Fibroblast of skin of left biceps (primary cell): ENCODE measurements around the gene ACE.

ENCODE experiments used
- DNase-seq, 2 experiments: peaks; one replicate each; pipeline ENCODE4 v3.0.0-alpha.2; 2013; ENCODE audit warnings: low read depth in 2 of 2

ACE gene

DNA sequence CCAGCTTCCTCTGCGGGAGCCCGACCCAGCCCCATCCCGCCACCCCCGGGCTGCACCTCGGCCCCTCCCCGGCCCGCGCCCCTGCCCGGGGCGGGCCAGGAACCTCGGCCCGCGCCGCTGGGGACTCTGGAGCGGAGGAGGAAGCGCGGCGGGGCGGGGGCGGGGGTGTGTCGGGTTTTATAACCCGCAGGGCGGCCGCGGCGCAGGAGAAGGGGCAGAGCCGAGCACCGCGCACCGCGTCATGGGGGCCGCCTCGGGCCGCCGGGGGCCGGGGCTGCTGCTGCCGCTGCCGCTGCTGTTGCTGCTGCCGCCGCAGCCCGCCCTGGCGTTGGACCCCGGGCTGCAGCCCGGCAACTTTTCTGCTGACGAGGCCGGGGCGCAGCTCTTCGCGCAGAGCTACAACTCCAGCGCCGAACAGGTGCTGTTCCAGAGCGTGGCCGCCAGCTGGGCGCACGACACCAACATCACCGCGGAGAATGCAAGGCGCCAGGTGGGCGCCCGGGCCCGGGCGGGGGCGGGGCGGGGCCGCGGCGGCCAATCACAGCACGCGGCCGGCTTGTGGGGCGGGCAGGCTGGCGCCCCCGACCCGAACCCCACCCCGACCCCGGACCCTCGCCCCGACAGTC is at the start of gene ACE:
TSS of gene ACE (plus strand) at position 208 of the 626 bp plus-strand sequence. CDS start at position 242, 34 bp downstream.
- DNase-seq: no peak

DNA sequence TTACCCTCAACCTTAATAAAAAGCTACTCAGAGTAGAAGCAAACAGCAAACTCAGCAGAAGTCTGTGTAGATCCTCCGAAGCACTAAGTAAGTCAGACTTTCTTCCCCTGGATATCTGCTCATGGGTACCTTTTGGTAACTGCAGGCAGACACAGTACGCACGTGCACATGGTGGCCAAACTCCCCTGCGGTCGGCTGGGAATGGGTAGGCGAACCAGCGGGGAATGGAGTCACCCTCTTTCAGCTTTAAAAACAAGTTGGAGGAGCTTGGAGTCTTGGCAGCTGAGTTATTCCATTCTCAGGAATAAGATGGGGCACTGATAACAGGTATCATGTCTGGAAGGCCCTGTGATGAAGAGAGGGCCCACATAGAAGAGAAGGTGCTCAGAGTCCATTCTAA is 47.1 kb upstream of the ACE start:
- no peak for DNase-seq

DNA sequence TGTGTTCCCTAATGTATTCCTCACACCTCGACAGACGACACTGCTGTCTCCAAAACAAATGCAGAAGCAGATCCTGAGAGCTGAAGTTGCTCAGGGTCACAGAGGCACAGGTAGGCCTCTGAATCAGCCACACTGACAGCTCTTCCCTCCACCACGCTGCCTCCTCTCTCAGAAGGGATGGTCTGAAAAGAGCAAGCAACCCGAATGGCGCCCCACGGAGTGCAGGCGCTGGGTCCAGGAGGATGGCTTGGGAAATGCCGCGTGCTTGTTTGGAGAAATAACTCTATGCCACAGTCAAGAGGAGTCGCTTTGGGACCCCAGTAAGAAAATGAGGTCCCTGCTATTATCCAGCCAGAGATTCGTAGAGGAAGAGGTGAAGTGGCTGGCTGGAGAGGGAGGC is 46.6 kb upstream of the ACE start:
- no peak for DNase-seq

DNA sequence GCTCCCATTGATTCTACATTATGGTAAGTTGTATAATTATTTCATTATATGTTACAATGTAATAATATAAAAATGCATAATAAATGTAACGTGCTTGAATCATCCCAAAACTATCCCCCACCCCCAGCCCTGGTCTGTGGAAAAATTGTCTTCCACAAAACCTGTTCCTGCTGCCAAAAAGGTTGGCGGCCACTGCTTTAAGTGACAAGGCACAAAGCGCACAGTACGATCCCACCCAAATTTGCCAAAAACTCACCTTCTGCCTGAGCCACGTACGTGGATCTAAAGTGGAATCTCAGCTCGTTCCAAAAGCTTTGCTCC is 45.3 kb upstream of the ACE start:
- DNase-seq: no peak

DNA sequence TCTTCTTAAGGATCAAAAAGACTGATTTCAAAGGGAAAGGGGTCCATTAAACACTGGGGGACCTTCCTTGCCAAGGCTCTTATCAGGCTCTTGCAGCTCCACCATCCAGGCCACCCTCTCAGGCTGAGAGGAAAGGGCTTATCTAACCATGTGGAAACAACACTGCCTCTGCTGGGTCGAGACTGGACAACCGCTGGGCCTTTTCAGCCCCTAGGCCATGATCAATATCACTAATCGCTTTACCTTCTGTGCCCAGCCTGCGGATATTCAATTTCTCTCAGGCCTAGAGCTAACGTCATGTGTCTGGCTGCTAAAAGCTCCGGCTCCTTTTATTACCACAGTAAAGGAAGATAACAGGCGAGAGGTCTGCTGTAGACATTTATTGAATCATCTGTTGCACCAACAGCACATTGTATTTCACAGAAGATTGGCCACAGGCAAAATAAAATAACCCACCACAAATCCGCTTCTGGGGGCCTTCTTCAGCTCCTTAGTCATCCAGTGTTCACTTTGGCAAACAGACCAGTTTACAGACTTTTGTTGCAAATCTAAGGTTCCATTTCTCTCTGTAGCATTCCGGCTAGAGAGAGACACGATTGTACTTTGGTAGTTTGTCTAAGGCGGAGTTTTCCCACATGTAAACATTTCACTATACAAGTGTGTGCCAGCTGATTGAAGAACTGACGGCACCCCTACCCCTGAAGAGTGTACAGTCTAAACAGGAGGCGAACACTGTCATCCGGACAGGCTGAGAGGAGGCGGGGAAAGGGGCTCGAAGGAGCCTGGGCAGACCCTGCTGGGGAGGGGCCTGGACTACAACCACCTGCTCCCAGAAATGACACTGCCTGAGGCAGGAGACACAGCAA is 44.7 kb upstream of the ACE start:
- DNase-seq: peak; percentile 55 to 58

DNA sequence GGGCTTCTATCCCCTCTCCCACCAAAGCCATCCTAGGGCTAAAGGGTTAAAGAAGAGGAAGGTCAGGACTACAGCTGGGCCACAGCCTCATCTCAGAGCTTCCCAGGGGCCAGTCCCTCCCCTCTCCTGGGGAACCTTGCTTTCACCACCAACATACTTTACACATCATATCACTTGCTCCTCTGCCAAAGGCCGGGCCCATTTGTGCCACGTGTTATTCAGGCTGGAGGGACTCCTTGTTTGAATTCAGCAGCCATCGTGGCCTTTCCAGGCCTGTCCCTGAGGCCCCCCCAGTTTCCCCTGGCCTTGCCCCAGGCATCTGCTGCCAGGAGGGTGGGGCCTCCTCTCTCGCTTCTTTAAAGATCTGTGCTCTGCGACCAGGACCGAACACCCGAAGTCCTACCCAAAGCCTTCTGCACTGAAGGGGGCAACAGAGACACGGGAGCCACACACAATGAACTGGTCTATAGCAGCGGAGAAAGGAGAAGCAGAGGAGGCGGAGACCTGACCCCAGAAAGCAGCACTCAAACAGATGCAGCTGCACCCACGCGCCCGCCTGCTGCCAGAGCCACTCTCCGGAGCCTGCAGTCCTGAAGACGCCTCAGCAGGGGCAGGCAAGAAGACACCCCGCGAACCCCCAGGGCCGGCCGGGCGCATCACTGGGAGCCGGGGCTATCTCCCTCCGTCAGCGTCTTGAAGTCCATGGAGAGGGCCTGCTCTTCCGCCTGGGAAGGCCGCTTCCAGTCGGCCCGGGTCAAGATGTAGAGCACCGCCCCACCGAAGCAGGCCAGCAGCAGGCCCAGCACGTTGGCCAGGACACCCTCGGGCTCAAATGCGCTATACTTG is 42.9 kb upstream of the ACE start:
- DNase-seq: peak; percentile 90 to 92

DNA sequence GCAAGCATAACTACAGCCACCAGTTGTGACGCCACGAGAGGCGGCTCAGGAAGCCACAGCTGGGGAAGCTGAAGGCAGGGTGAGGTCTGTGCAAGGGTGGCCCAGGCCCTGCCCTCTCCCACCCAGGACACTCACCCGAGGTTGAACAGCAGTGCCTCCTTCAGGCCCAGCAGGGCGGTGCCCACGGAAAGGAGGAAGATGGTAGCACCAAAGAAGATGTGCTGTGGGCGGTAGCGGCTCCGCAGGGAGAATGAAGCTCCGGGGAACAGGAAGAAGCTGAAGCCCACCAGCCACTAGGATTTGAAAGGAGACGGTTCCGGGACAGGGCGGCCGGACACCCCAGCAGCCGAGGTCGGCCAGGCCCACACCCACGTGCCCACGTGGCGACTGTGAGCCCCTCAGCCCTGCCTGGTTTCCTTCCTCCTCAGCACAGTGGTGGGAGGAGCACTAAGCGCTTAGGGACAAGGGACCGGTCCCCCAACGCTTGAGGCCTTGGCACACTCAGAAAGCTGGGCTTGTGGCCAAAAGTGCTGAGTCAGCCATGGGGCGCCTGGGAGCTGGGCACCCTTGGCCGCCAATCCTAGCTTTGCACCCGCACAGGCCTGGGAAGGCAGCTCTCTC is 41.8 kb upstream of the ACE start:
- no peak for DNase-seq

DNA sequence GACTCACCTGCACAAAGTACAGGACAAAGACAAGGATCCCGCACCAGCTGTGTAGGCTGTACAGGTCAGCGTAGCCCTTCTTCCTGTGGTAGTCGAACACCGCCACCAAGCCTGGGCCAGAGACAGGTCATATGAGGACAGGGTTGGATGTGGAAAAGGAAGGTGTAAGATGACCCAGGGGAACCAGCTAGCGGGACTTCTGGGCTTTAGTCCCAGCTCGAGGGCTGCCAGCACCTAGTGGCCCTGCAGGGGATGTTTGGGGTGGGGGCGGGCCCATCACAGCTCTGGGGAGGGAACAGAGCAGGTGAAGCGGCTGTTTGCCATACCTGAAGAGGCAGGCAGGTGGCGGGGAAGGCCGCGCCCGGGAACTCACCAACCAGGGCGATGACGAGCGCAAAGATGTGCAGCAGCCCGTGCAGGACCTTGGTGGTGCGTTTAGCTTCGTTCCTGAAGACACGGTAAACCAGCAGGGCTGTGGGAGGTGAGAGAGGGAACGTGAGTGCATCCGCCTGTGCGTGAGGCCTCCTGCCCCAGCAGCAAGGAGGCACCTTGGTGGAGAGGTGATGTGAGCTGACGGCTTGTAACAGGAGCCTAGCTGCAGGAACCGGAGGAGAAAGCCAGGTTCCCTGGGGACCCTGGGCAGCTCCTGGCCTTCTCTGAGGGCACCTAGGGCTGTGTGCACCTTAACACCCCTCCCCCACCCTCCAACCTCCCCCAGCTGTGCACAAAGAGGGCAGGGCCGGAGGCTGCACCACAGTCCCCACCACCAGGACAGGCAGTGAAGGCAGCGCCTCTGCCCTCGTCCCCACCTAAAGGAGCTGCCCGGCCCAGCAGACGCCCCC is 41.0 kb upstream of the ACE start:
- no peak for DNase-seq

DNA sequence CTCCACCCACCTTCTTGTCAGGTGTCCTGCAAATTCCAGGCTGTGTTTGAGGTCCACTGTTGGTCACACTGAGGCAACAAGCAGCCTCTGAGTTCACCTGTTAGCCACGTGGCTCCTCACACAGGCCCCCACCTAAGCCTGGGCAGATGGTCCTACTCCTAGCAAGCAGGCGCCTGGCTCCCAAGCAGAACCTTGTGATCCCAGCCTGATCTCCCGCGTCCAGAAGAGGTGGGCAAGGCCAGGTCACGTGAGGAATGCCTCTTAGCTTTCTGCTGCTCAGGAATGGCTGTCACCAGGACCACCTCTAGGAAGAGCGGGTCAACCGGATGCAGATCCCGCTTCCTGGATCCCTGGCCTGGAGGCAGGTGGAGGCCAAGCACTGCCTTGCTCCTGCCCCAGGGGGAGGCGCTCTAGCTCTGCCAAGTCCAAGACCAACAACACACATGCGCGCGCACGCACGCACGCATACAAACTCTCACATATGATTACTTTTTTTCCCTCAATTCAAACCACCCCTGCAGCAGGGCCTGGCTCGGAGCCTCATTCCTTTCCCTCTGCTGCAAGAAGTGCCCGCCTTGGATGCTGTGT is 40.2 kb upstream of the ACE start:
- DNase-seq: no peak

DNA sequence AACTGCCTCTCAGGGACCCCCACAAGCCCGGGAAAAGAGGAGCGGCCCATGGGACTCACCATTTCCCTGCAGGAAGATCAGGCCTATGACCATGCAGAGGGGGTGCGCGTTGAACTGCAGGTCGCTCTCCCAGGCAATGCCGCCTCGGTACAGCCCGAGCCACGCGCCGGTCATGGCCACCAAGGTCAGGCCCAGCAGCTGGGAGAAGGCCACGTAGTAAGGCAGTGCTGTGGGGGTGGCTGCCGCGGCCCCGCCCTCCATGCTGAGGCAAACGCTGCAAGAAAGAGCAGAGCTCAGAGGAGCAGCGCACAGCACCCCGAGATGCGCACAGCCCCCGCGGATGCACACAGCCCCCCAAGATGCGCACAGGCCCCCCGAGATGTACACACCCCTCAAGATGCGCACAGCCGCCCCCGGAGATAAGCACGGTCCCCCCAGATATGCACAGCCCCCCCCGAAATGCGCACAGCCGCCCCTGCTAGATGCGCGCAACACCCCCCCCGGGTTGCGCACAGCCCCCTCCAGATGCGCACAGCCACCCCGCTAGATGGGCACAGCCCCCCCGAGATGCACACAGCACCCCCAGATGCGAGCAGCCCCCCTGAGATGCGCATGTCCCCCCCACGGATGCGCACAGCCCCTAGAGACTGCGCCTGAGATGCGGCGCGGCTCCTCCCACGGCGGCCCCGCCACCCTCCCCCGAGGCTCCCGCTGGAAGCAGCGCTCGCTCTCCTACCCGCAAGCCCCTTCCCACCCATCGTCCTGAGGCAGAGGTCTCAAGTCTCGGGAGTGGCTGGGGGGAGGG is 39.4 kb upstream of the ACE start:
- no peak for DNase-seq

DNA sequence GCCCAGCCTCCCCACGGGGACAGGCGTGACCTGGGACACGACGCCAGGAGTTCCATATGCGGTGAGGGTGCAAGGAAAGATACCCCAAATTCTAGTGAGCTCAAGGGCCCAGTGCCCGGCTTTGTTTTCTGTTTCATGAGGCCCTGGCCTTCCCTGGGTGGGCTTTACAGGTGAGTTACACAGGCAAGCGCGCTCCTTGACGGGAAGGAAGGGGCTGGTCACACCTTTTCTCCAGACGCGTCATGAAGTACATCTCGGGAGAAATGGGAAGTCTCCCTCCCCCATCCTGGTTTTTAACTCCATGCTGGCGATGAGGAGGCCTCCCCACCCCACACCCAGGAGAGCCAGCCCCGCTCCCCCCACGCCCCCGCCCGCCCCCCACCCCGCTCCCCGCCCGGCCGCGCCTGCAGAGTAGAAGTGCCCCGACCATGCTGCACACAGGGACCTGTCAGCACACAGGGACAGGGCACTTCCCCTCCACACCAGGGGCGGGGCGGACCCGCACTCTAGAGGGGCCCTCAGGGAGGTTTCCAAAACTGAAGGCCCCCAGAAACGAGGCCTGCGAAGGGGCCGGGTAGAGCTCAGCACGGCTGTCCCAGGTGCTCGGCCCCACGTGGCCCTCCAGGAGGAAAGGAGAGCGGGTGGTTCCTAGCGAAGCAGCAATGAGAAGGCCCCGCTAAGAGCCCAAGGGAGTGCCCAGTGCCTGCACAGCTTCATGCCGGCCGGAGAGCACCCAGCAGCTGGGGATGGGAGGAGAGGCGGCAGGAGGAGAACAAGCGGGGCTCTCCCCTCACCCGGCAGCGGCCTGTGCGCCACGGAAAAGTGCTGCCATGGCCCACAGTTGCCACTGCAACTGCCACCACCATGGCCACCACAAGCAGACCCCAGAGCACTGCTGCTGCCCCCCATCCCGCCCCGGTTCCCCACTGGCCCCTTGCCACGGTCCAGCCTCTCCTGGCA is 38.5 kb upstream of the ACE start:
- no peak for DNase-seq

DNA sequence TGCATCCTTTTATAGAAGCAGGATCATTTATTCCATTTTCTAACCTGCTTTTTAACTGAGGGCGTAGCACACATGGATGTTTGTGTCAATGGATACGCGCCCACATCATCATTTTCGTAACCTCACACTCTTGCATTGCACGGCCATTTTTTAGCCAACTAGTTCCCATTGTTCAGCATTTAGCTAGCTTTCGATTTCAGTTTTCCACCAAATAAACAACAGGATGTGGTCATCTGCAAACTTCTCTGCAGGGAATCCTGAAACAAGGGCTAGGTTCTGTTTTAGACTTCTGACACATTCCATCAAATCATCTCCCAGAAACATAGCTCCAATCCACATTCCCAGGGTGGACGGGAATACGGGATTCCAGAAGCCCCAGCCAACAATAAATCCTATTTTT is 37.2 kb upstream of the ACE start:
- DNase-seq: no peak

DNA sequence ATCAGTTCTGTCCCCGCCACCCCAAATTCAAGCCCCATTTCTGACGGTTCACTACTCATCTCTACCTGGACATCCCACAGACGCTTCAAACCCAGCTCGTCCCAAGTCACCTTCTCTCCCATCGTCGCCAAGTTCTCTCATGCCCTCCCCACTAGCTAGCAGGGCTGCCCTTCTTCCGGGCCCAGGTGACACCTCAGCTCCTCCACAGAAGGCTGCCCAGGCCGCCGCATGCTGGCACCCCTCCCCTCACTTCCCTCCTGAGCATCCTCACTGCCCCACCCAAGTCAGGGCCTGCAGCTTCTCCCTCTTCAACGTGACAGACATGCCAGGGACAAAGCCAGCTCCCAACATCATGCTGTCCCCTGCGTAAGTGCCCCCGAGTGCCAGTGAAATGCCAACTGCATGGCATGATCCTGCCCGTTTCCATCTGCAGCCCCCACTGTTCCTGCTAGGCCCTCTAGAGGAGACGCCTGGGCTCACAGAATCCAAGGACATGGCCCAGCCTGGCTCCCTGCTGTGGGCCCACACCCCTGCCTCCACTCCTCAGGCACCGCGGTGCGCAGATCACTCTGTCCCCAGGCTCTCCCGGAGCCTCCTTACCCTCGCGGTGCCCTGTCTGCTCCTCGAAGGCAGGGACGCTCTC is 36.6 kb upstream of the ACE start:
- DNase-seq: no peak

DNA sequence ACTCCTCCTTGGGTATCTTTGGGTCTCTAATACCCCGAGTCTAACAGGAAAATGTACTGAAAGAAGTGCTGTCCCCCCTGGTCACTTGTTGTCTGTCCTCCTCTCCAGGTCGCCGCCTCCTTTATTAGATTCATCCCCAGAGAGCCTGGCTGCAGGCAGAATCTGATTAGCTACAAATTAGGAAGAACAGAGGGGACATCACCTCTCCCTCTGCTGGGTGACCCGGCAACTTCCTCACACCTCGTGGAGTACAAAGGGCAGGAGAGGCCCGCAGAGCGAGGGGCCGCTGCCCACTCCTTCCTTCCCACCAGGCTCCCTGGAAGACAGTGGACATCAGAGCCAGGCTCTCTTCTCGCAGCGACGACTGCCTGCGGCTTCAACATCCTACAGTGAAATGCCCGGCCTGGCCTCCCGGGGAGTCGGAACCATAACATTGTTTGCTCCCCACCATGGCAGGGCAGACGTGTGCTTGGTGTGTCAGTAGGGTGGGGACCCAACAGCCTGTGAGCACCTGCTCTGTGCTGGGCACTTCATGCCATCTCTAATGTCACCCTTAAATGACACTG is 36.0 kb upstream of the ACE start:
- DNase-seq: no peak

DNA sequence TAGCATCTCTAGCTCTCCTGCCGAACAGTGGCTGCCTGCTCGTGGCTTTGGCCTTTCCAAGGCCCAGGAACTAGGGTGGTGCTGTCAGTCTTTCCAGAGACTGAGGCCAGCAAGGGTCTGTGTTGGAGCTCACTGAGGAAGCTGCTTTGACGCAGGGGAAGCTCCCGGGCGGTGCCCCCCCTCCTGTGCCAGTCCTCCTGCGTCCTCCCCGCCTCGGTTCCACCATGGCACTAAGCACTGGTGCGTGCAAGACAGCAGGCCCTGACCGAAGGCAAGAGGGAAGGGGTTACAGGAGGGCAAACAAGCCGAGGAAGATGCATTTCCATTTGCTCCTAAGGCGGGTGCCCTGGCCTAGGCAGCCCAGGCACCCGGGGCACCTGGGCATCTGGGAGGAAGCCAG is 35.2 kb upstream of the ACE start:
- no peak for DNase-seq

DNA sequence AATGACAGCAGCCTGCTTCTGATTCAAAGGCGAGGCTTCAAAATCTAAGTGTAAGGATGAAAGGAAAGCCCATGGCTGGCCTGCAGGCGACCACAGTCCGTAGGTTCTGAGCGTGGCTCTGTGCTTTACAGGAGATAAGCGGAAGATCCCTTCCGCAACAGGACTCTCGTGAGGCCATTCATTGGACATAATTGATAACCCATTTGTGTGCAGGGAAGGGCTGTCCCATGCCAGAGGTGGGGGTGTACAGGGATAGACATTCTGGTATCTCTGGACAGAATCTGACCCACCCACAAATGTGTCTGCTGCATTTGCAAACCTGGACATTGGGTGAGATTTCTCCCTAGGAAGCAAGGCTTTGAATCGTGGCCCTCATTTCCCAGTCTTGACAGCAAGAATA is 34.8 kb upstream of the ACE start:
- DNase-seq: no peak

DNA sequence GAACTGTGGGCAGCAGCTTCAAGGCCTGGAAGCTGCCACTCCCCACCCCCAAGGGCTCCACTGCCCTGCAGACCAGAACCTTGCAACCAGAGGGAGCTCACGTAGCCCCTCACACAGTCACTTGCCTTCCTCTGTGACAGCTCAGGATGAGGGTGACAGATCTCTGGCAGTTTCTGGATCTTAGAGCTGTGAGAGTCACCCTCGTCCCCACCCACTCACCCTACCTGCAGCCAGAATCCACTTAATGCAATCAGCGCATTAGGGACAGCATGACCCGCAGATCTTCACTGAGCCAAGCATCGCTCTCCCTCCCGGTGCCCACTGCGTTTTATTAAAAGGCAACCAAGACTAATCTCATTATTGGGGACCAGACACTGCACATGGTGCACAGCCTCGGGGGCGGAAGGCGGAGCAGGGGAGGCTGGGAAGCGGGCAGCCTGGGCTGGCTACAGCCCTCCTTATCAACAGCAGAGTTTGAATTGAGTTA is 34.3 kb upstream of the ACE start:
- no peak for DNase-seq

DNA sequence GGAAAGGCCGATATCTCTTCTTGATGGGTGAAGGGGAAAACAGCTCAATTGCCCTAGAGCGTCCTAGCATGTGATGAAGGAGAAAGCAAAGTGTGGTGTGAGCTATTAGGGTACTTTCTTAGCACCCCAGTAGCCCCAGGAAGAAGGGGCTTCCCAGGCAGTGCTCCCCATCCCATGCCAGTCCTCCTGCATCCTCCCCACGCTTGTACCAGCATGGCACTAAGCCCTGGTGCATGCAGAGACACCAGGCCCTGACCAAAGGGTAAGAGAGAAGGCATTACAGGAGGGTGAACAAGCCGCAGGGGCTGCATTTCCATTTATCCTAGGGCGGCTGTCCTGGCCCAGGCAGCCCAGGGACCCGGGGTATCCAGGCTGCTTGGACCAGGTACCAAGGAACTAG is 33.8 kb upstream of the ACE start:
- DNase-seq: no peak
